Measurements from ENCODE around the gene ARMC6.

Gene ARMC6

DNA sequence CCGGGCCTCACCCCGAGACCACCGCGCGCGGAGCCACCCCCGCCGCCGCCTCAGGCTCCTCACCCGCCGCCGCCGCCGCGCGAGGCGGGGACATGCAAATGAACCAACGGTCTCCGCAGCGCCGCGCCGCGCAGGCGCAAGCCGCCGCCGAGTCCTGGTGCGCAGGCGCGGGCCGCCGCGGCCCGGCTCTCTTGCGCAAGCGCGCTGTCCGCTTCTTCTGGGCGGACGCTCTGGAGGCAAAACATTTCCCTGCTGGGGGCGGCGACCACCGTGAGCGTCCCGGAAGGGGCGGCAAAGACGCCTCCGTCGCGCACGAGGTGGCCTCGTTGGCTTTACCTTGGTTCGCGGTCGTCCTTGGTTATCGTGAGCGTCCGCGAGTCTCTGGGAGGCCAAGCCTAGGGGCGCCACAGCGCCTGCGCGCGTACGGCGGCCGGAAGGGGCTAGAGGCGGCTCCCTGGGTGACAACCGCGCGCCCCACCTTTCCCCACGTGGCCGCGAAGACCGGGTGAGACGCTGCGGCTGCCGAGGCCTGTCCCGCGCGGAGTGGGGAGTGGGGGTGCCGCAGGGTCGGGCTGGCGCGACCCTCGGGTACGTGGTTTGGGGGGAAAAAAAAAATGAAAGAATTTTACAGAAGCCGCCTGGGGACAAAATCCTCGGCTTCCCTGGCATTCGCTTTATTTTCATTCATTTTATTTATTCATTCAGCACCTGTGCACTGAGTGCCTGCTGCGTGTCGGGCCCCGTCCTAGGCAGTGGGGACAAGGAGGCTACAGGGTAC lies at the start of gene ARMC6, which contains the start of gene SUGP2:
Gene ARMC6, plus strand, starts transcription at position 178 of the 778 bp plus-strand sequence. CDS start 607 bp downstream, outside the sequence.
Gene SUGP2, minus strand, starts transcription at position 92 of the 778 bp plus-strand sequence. CDS start 2,446 bp downstream, outside the sequence.
- TF ChIP-seq MYC (IDR thresholded peaks at IDR 0.05; ENCODE audit: low read depth, low read length), result peak; percentile 95
- TF ChIP-seq POLR2A (IDR thresholded peaks at IDR 0.05; ENCODE audit: extremely low read depth, insufficient read length), result peak; percentile 67
- no peak for TF ChIP-seq CTCF (IDR thresholded peaks at IDR 0.05; ENCODE audit: low read depth, low read length)
- TF ChIP-seq, protein P1, sequence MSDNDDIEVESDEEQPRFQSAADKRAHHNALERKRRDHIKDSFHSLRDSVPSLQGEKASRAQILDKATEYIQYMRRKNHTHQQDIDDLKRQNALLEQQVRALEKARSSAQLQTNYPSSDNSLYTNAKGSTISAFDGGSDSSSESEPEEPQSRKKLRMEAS (IDR thresholded peaks at IDR 0.05; ENCODE audit: low read depth, low read length), result peak; percentile 94
- H3K4me3 ChIP-seq (ENCODE audit: low read depth, low read length), result peak within 1 kb of the TSS; percentile 87
- DNase-seq (ENCODE audit: low read depth), result peak; percentile 94

DNA sequence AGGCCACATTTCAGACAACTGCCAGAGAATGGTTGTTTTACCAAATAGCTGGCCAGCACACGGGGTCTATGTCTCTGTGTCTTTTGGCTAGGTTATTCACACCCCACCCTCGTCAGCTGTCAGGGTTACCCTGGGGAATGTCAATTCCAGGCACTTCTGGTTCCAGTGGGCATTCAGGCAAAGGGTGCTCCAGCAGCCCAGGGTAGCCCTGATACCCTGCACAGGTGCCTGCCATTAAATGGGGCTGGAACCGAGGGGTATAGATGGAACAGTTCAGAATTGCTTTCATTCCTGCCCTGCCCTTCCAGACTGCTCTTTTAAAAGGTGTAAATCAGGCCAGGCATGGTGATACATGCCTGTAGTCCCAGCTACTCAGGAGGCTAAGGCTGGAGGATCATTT lies 49.2 kb upstream of the ARMC6 start:
- TF ChIP-seq MYC (IDR thresholded peaks at IDR 0.05; ENCODE audit: low read depth, low read length) (no peak), CTCF (IDR thresholded peaks at IDR 0.05; ENCODE audit: low read depth, low read length) (no peak), POLR2A (IDR thresholded peaks at IDR 0.05; ENCODE audit: extremely low read depth, insufficient read length) (no peak)
- TF ChIP-seq, protein P1 (IDR thresholded peaks at IDR 0.05; ENCODE audit: low read depth, low read length), result no peak
- DNase-seq (ENCODE audit: low read depth), result no peak
- H3K4me3 ChIP-seq (ENCODE audit: low read depth, low read length), result no peak overlapping the region

- DNase-seq (ENCODE audit: low read depth), result peak; percentile 86
- no peak for TF ChIP-seq POLR2A (IDR thresholded peaks at IDR 0.05; ENCODE audit: extremely low read depth, insufficient read length)
- TF ChIP-seq, protein P1 (IDR thresholded peaks at IDR 0.05; ENCODE audit: low read depth, low read length), result peak; percentile 95
- TF ChIP-seq MYC (IDR thresholded peaks at IDR 0.05; ENCODE audit: low read depth, low read length), result peak; percentile 95
- TF ChIP-seq CTCF (IDR thresholded peaks at IDR 0.05; ENCODE audit: low read depth, low read length), result no peak
Measured at GRCh38 chr19:18985257-18985656, 48.1 kb upstream of the ARMC6 start.

GRCh38 chr19:18987456-18987855 lies 45.9 kb upstream of the ARMC6 start:
- DNase-seq (ENCODE audit: low read depth), result no peak
- TF ChIP-seq, protein P1 (IDR thresholded peaks at IDR 0.05; ENCODE audit: low read depth, low read length), result no peak
- TF ChIP-seq MYC (IDR thresholded peaks at IDR 0.05; ENCODE audit: low read depth, low read length), result no peak
- no peak for TF ChIP-seq POLR2A (IDR thresholded peaks at IDR 0.05; ENCODE audit: extremely low read depth, insufficient read length)
- TF ChIP-seq CTCF (IDR thresholded peaks at IDR 0.05; ENCODE audit: low read depth, low read length), result no peak
- no peak overlapping the region for H3K4me3 ChIP-seq (ENCODE audit: low read depth, low read length)

More at GRCh38 chr19:18985257-18985656, 48.1 kb upstream of the ARMC6 start:
- no peak overlapping the region for H3K4me3 ChIP-seq (ENCODE audit: low read depth, low read length)

DNA sequence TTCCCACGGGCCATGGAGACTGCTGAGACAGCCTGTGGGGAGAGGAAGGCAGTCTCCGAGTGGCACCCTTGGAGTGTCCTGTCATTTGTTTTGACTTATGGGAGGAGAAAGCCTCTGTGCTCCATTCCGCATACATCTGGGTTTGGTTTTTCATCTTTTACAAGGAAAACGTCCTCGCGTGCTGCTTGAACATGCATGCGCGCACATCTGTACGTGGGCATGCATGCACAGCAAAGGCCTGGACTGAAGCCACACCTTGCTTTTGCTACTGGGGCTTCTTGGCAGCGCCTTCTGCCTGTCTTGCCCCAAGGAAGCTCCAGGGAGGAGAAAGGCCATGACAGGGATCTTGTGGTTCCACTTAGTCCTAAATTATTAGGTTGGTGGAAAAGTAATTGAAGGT lies 44.1 kb upstream of the ARMC6 start:
- no peak for DNase-seq (ENCODE audit: low read depth)
- TF ChIP-seq POLR2A (IDR thresholded peaks at IDR 0.05; ENCODE audit: extremely low read depth, insufficient read length) (no peak), CTCF (IDR thresholded peaks at IDR 0.05; ENCODE audit: low read depth, low read length) (no peak), MYC (IDR thresholded peaks at IDR 0.05; ENCODE audit: low read depth, low read length) (no peak)
- TF ChIP-seq, protein P1 (IDR thresholded peaks at IDR 0.05; ENCODE audit: low read depth, low read length), result no peak

More for the DNA sequence above, 44.1 kb upstream of the ARMC6 start:
- no peak overlapping the region for H3K4me3 ChIP-seq (ENCODE audit: low read depth, low read length)

Measured in NB4 (cell line).